ENCODE measurements around the gene FYN. TPM values are rescaled to one million over a fixed set of nuclear protein-coding genes. Genes with fewer than 3 reads are reported as not detected.
A peak's percentile ranks its signal among the peaks of the same experiment; 100 is the strongest.

The FYN gene
- total RNA-seq, 1 donor from 2014 or later: 260 TPM

DNA sequence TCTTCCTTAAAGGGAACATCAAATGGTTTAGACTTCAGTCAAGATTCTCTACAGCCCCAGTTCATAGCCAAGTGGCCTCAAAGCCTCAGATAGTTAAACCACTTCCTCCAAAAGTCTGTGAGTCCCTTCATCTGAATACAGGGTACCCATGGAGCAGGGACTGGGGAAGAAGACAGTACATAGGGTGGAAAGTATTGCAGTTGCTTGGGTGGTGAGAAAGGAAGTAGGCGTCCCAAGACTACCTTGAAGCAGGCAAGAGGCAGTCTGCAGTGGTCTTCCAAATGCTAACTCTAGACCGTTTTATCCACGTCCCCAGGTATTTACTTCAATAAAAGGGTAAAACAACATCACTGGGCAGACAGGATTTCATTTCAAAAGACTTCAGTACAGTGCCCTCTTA is 2.0 kb downstream of the FYN start:
- H3K27me3 Mint-ChIP-seq (ENCODE audit: low read depth): no peaks in the 10 kb centered on the region
- no peaks in the 10 kb centered on the region for H3K36me3 Mint-ChIP-seq (ENCODE audit: low read depth)
- no peak for DNase-seq (ENCODE audit: low read depth, low spot score)
- TF ChIP-seq, protein P1, sequence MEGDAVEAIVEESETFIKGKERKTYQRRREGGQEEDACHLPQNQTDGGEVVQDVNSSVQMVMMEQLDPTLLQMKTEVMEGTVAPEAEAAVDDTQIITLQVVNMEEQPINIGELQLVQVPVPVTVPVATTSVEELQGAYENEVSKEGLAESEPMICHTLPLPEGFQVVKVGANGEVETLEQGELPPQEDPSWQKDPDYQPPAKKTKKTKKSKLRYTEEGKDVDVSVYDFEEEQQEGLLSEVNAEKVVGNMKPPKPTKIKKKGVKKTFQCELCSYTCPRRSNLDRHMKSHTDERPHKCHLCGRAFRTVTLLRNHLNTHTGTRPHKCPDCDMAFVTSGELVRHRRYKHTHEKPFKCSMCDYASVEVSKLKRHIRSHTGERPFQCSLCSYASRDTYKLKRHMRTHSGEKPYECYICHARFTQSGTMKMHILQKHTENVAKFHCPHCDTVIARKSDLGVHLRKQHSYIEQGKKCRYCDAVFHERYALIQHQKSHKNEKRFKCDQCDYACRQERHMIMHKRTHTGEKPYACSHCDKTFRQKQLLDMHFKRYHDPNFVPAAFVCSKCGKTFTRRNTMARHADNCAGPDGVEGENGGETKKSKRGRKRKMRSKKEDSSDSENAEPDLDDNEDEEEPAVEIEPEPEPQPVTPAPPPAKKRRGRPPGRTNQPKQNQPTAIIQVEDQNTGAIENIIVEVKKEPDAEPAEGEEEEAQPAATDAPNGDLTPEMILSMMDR (conservative IDR thresholded peaks at IDR 0.05): no peak
- peak overlapping the region; percentile 99 for H3K27ac Mint-ChIP-seq (ENCODE audit: unreplicated experiment)
- H3K9me3 Mint-ChIP-seq: no peaks in the 10 kb centered on the region
- peak overlapping the region; percentile 100 for H3K4me3 Mint-ChIP-seq
- peaks cover 69% of the 10 kb centered on the region for H3K4me1 Mint-ChIP-seq

DNA sequence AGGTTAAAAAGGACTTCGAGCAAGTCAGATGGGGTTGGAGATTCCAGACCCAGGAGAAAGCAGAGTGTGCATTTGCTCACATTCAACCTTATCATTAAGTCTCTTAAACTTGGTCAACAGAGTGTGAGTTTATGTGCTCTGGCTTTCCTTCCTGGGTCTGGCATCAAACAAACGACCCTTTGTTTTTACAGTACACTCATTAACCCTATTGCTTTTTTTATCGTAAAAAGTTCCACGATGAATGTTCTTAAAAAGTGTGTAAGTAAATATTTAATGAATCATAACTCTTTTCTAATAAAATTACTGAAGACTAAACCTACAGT is 2.5 kb downstream of the FYN start:
- no peak overlapping the region for H3K27ac Mint-ChIP-seq (ENCODE audit: unreplicated experiment)
- peaks cover 74% of the 10 kb centered on the region for H3K4me1 Mint-ChIP-seq
- H3K27me3 Mint-ChIP-seq (ENCODE audit: low read depth): no peaks in the 10 kb centered on the region
- no peaks in the 10 kb centered on the region for H3K36me3 Mint-ChIP-seq (ENCODE audit: low read depth)
- H3K4me3 Mint-ChIP-seq: peak overlapping the region; percentile 100
- TF ChIP-seq, protein P1 (conservative IDR thresholded peaks at IDR 0.05): no peak
- no peak for DNase-seq (ENCODE audit: low read depth, low spot score)
- no peaks in the 10 kb centered on the region for H3K9me3 Mint-ChIP-seq

DNA sequence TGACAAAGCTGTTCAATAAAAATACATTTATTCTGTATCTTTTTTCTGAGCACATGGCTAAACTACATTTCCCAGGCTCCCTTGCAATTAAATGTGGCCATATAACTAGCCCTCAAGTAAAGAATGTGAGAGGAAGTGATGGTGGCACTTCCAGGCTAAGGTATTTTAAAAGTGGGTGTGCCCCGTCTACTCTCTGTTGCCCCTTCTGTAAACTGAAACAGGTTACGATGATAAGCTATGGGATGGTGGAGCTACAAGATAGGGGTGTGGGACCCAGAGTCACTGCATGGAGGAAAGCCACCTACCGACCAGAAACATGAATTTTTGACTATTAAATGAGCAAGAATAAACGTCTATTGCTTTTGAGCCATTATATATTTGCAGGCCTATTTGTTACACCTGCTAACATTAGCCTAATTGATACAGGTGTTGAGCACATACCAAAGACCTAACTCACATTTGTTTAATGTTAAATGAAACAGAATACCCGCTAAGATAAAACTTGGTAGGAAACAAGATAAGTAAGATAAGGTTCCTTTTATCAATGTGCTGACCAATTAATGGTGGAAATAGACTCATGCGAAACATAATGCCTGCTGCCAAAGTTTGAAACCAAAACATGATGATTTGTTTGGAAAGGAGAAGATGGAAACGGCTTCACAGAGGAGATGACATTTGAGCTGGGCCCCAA is 3.1 kb downstream of the FYN start:
- Mint-ChIP-seq H3K9me3 (no peaks in the 10 kb centered on the region), H3K4me3 (peak overlapping the region; percentile 100), H3K27me3 (ENCODE audit: low read depth) (no peaks in the 10 kb centered on the region), H3K27ac (ENCODE audit: unreplicated experiment) (no peak overlapping the region), H3K36me3 (ENCODE audit: low read depth) (no peaks in the 10 kb centered on the region), H3K4me1 (peaks cover 79% of the 10 kb centered on the region)
- TF ChIP-seq, protein P1 (conservative IDR thresholded peaks at IDR 0.05): no peak
- no peak for DNase-seq (ENCODE audit: low read depth, low spot score)

DNA sequence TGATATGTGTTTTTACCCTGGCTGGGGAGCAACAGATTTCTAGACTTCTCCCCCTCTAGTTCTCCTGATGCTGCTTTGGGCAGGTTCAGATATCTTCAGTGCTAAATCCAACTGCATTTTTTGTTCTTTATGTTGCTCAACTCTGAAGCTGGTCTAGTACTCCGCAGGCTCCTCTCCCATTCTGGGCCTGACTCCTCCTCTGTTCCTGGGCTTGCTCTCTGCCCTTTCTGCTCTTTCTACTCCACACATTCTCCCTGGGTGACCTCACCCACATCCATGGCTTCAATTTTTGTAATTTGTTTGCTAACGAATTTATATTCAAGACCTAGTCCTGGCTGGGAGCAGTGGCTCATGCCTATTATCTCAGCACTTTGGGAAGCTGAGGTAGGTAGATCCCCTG is 6.4 kb downstream of the FYN start:
- H3K36me3 Mint-ChIP-seq (ENCODE audit: low read depth): no peaks in the 10 kb centered on the region
- no peaks in the 10 kb centered on the region for H3K9me3 Mint-ChIP-seq
- H3K27ac Mint-ChIP-seq (ENCODE audit: unreplicated experiment): no peak overlapping the region
- H3K4me3 Mint-ChIP-seq: no peak overlapping the region
- peaks cover 87% of the 10 kb centered on the region for H3K4me1 Mint-ChIP-seq
- H3K27me3 Mint-ChIP-seq (ENCODE audit: low read depth): no peaks in the 10 kb centered on the region
- TF ChIP-seq, protein P1 (conservative IDR thresholded peaks at IDR 0.05): no peak
- DNase-seq (ENCODE audit: low read depth, low spot score): no peak

DNA sequence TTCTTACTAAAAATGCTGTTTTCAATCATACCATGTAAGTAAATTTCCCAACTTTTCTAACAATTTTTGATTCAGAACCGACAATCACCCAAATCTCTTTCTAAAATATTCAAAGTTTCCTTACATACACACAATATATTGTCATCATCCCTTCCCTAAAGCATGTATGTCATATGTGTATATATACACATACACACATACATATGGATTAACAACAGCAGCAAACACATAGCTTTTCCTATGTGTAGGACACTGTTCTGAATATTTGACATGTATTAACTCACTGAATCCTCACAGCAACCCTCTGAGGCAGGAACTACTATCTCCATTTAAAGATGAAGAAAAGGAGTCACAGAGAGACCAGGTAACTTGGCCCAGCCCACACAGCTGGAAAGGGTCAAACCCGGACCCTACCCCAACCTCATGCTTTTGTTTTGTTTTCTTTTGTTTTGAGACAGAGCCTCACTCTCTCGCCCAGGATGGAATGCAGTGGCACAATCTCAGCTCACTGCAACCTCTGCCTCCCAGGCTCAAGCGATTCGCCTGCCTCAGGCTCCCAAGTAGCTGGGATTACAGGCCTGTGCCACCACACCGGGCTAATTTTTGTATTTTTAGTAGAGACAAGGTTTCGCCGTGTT is 7.2 kb downstream of the FYN start:
- Mint-ChIP-seq H3K4me3 (peak overlapping the region; percentile 26), H3K4me1 (peaks cover 89% of the 10 kb centered on the region), H3K9me3 (no peaks in the 10 kb centered on the region), H3K27me3 (ENCODE audit: low read depth) (no peaks in the 10 kb centered on the region), H3K27ac (ENCODE audit: unreplicated experiment) (no peak overlapping the region), H3K36me3 (ENCODE audit: low read depth) (no peaks in the 10 kb centered on the region)
- DNase-seq (ENCODE audit: low read depth, low spot score): no peak
- TF ChIP-seq, protein P1 (conservative IDR thresholded peaks at IDR 0.05): no peak
